HEK293 (cell line): ENCODE results near the gene ZNF579.

ENCODE experiments used
- CTCF ChIA-PET: fragments of 350-600 bp; formaldehyde crosslinking; extraction: SDS; loops from one replicate; lab custom pipeline; 2021; ENCODE audit warnings: antibody characterized with exemption; lab: Yijun Ruan, JAX
- POLR2A ChIA-PET: fragments of 300-600 bp; formaldehyde crosslinking; extraction: SDS; loops from one replicate; lab custom pipeline; 2020; ENCODE audit warnings: antibody characterized with exemption, inconsistent platforms; lab: Yijun Ruan, JAX
- H3K27ac ChIP-seq: fragments of 200-500 bp; sonication (Bioruptor generic); 2 replicates; pipeline ENCODE4 v1.5.1; 2014; ENCODE audit warnings: low read depth, low read length, control low read depth, inconsistent platforms; ENCODE audit errors: extremely low read depth
- H3K36me3 ChIP-seq, 2 experiments: fragments of 200-500 bp in 1 of 2; sonication (Bioruptor generic) in 1 of 2; 1 replicate in 1 of 2; 2 replicates in 1 of 2; pipeline ENCODE4 v1.5.1; 2014 to 2017; ENCODE audit warnings: inconsistent platforms in 2 of 2, low read length in 2 of 2; ENCODE audit not compliant: control insufficient read depth in 2 of 2, insufficient read depth in 1 of 2
- H3K4me1 ChIP-seq: fragments of 200-500 bp; sonication (Bioruptor generic); 2 replicates; pipeline ENCODE4 v1.5.1; 2014; ENCODE audit warnings: mild to moderate bottlenecking, low read length, inconsistent platforms; ENCODE audit not compliant: control insufficient read depth, insufficient read depth
- H3K4me3 ChIP-seq: 2 replicates; pipeline ENCODE4 v1.5.1; 2011; ENCODE audit warnings: low read depth, mild to moderate bottlenecking, control low read depth, low read length, moderate library complexity
- H3K9me3 ChIP-seq: fragments of 200-500 bp; sonication (Bioruptor generic); 2 replicates; pipeline ENCODE4 v1.5.1; 2014; ENCODE audit warnings: low read depth, low read length, inconsistent platforms; ENCODE audit not compliant: control insufficient read depth, insufficient read depth
- ATF2 ChIP-seq: fragments of 450-650 bp; formaldehyde crosslinking; IDR thresholded peaks from 2 replicates; pipeline ENCODE4 v1.5.1; 2016; ENCODE audit warnings: missing biosample characterization, missing genetic modification characterization, low read depth
- PRDM10 ChIP-seq: fragments of 450-650 bp; formaldehyde crosslinking; IDR thresholded peaks from 2 replicates; pipeline ENCODE4 v1.5.1; 2016; ENCODE audit warnings: missing biosample characterization, missing genetic modification characterization
- PRDM2 ChIP-seq: fragments of 450-650 bp; formaldehyde crosslinking; IDR thresholded peaks from 2 replicates; pipeline ENCODE4 v1.5.1; 2016; ENCODE audit warnings: missing biosample characterization, missing genetic modification characterization, borderline replicate concordance
- REST ChIP-seq: fragments of 450-650 bp; formaldehyde crosslinking; IDR thresholded peaks from 2 replicates; pipeline ENCODE4 v1.5.1; 2016; ENCODE audit warnings: missing biosample characterization, missing genetic modification characterization
- SCRT2 ChIP-seq: fragments of 450-650 bp; formaldehyde crosslinking; IDR thresholded peaks from 2 replicates; pipeline ENCODE4 v1.5.1; 2016; ENCODE audit warnings: missing biosample characterization, missing genetic modification characterization
- SP2 ChIP-seq: fragments of 450-650 bp; formaldehyde crosslinking; IDR thresholded peaks from 2 replicates; pipeline ENCODE4 v1.5.1; 2016; ENCODE audit warnings: missing biosample characterization, missing genetic modification characterization
- SP3 ChIP-seq: fragments of 450-650 bp; formaldehyde crosslinking; IDR thresholded peaks from 2 replicates; pipeline ENCODE4 v1.5.1; 2016; ENCODE audit warnings: missing biosample characterization, missing genetic modification characterization
- ZFP41 ChIP-seq: fragments of 450-650 bp; formaldehyde crosslinking; IDR thresholded peaks from 2 replicates; pipeline ENCODE4 v1.5.1; 2016; ENCODE audit warnings: missing biosample characterization, missing genetic modification characterization, borderline replicate concordance
- ZNF169 ChIP-seq: fragments of 450-650 bp; formaldehyde crosslinking; IDR thresholded peaks from 2 replicates; pipeline ENCODE4 v1.5.1; 2016; ENCODE audit warnings: missing biosample characterization, missing genetic modification characterization
- ZNF175 ChIP-seq: fragments of 450-650 bp; formaldehyde crosslinking; IDR thresholded peaks from 2 replicates; pipeline ENCODE4 v1.5.1; 2016; ENCODE audit warnings: missing biosample characterization, missing genetic modification characterization
- ZNF280D ChIP-seq: fragments of 450-650 bp; formaldehyde crosslinking; IDR thresholded peaks from 2 replicates; pipeline ENCODE4 v1.5.1; 2016; ENCODE audit warnings: missing biosample characterization, missing genetic modification characterization
- ZNF350 ChIP-seq: fragments of 450-650 bp; formaldehyde crosslinking; IDR thresholded peaks from 2 replicates; pipeline ENCODE4 v1.5.0; 2017; ENCODE audit warnings: missing biosample characterization, mild to moderate bottlenecking, missing genetic modification characterization
- ZNF555 ChIP-seq: fragments of 450-650 bp; formaldehyde crosslinking; conservative IDR thresholded peaks from 2 replicates; pipeline ENCODE4 v1.5.1; 2017; ENCODE audit warnings: missing biosample characterization, mild to moderate bottlenecking, missing genetic modification characterization, inconsistent platforms
- ZNF791 ChIP-seq: fragments of 450-650 bp; formaldehyde crosslinking; IDR thresholded peaks from 2 replicates; pipeline ENCODE4 v1.5.1; 2016; ENCODE audit warnings: missing biosample characterization, missing genetic modification characterization
- TF ChIP-seq, protein P1 (sequence below): fragments of 450-650 bp; formaldehyde crosslinking; IDR thresholded peaks from 2 replicates; pipeline ENCODE4 v1.5.1; 2017; ENCODE audit warnings: missing biosample characterization, missing genetic modification characterization

The ZNF579 gene

GRCh38 chr19:55586976-55587668 lies 6.5 kb upstream of the ZNF579 start:
- H3K4me1 ChIP-seq, result peaks cover 11% of the 10 kb centered on the region
- H3K4me3 ChIP-seq, result peak overlapping the region; percentile 48
- no peak overlapping the region for H3K27ac ChIP-seq
- H3K36me3 ChIP-seq, result no peaks in the 10 kb centered on the region
- CTCF ChIA-PET, result interaction anchor here (0.5 to 1.9 kb wide), 8 partner anchors 12 to 120 kb away, joined by 3 to 6 read pairs (median 4); partner anchors contain the start of genes FIZ1 and ZNF865
- POLR2A ChIA-PET, result interaction anchor here (0.8 to 6.9 kb wide), 4 partner anchors 11 to 37 kb away, joined by 4 to 71 read pairs (median 10); partner anchors contain the start of genes FIZ1, ZNF524, ZNF784 and ZNF865
- H3K9me3 ChIP-seq, result no peaks in the 10 kb centered on the region
- TF ChIP-seq ZNF280D (tag by site-specific recombination) (no peak), ZNF169 (tag by site-specific recombination) (no peak), PRDM2 (tag by site-specific recombination) (no peak), ZNF350 (no peak), ZFP41 (tag by site-specific recombination) (no peak), ZNF555 (tag by site-specific recombination) (no peak), SCRT2 (tag by site-specific recombination) (no peak), ZNF791 (tag by site-specific recombination) (no peak), SP2 (tag by site-specific recombination) (peak; percentile 91), REST (tag by site-specific recombination) (no peak), ZNF175 (tag by site-specific recombination) (no peak), PRDM10 (peak; percentile 56), ATF2 (no peak), SP3 (peak; percentile 89)
- TF ChIP-seq, protein P1, sequence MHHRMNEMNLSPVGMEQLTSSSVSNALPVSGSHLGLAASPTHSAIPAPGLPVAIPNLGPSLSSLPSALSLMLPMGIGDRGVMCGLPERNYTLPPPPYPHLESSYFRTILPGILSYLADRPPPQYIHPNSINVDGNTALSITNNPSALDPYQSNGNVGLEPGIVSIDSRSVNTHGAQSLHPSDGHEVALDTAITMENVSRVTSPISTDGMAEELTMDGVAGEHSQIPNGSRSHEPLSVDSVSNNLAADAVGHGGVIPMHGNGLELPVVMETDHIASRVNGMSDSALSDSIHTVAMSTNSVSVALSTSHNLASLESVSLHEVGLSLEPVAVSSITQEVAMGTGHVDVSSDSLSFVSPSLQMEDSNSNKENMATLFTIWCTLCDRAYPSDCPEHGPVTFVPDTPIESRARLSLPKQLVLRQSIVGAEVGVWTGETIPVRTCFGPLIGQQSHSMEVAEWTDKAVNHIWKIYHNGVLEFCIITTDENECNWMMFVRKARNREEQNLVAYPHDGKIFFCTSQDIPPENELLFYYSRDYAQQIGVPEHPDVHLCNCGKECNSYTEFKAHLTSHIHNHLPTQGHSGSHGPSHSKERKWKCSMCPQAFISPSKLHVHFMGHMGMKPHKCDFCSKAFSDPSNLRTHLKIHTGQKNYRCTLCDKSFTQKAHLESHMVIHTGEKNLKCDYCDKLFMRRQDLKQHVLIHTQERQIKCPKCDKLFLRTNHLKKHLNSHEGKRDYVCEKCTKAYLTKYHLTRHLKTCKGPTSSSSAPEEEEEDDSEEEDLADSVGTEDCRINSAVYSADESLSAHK (tag by site-specific recombination), result 0 out of 2 replicates have a peak, but pooled peaks have one; percentile 13
